ENCODE data around the gene GPC4. TPM values are rescaled to one million over a fixed set of nuclear protein-coding genes. Genes with fewer than 3 reads are reported as not detected.
"Not testable (repeated sequence)": the region's sequence is repeated elsewhere in the genome, so short reads cannot be mapped to it uniquely, and the experiment has no call there.

The GPC4 gene
- total RNA-seq, 1 donor from 2014 or later = 15.6 TPM

DNA sequence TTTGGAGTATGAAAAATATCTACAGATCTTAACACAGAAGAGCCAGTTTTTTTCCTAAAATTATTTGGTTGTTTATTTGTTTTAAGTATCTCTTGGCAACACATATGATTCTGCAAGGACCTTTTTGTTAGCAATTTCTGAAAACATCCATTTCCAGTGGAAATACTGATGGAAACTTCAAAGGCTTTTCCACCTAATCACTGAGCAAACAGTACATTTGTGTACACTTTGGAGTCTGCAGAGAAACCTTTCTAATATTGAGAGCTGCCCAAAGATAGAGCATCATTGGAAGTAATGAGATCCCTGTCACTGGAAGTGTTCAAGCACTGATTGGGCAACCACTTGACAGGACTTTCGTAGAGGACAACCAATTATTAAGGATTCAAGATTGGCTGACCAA is 127.4 kb downstream of the GPC4 start:
- Mint-ChIP-seq H3K36me3 (ENCODE audit: low read depth, unreplicated experiment) (no peaks in the 10 kb centered on the region), H3K27ac (ENCODE audit: unreplicated experiment) (no peak overlapping the region), H3K4me3 (ENCODE audit: unreplicated experiment) (no peak overlapping the region), H3K9me3 (ENCODE audit: unreplicated experiment) (no peaks in the 10 kb centered on the region), H3K4me1 (ENCODE audit: unreplicated experiment) (no peaks in the 10 kb centered on the region), H3K27me3 (ENCODE audit: unreplicated experiment) (no peaks in the 10 kb centered on the region)
- no peak for DNase-seq (ENCODE audit: low spot score)
- TF ChIP-seq, protein P1, sequence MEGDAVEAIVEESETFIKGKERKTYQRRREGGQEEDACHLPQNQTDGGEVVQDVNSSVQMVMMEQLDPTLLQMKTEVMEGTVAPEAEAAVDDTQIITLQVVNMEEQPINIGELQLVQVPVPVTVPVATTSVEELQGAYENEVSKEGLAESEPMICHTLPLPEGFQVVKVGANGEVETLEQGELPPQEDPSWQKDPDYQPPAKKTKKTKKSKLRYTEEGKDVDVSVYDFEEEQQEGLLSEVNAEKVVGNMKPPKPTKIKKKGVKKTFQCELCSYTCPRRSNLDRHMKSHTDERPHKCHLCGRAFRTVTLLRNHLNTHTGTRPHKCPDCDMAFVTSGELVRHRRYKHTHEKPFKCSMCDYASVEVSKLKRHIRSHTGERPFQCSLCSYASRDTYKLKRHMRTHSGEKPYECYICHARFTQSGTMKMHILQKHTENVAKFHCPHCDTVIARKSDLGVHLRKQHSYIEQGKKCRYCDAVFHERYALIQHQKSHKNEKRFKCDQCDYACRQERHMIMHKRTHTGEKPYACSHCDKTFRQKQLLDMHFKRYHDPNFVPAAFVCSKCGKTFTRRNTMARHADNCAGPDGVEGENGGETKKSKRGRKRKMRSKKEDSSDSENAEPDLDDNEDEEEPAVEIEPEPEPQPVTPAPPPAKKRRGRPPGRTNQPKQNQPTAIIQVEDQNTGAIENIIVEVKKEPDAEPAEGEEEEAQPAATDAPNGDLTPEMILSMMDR (IDR thresholded peaks at IDR 0.05; ENCODE audit: unreplicated experiment) = no peak

DNA sequence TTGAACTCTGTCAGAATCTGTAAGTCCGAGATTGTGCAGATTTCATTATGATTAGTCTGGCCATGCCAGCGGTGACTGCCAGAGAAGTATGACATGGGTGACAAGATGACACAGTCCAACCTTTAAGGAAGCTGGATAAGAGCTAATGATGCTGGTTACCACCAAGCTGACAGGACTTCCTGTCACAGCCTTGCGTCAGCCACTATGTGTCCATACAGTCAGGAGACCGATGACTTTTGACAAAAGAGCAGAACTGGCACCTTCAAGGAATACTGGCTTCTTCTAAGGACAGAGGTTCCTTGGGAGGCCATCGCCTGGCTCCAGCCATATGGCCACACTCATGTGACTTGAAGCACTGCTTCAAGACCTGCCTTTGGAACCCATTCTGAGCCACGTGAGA is 129.9 kb downstream of the GPC4 start:
- Mint-ChIP-seq H3K4me3 (ENCODE audit: unreplicated experiment) (no peak overlapping the region), H3K4me1 (ENCODE audit: unreplicated experiment) (no peaks in the 10 kb centered on the region), H3K27ac (ENCODE audit: unreplicated experiment) (no peak overlapping the region), H3K9me3 (ENCODE audit: unreplicated experiment) (no peaks in the 10 kb centered on the region), H3K27me3 (ENCODE audit: unreplicated experiment) (peaks cover 2% of the 10 kb centered on the region), H3K36me3 (ENCODE audit: low read depth, unreplicated experiment) (no peaks in the 10 kb centered on the region)
- no peak for DNase-seq (ENCODE audit: low spot score)
- TF ChIP-seq, protein P1 (IDR thresholded peaks at IDR 0.05; ENCODE audit: unreplicated experiment) = no peak

DNA sequence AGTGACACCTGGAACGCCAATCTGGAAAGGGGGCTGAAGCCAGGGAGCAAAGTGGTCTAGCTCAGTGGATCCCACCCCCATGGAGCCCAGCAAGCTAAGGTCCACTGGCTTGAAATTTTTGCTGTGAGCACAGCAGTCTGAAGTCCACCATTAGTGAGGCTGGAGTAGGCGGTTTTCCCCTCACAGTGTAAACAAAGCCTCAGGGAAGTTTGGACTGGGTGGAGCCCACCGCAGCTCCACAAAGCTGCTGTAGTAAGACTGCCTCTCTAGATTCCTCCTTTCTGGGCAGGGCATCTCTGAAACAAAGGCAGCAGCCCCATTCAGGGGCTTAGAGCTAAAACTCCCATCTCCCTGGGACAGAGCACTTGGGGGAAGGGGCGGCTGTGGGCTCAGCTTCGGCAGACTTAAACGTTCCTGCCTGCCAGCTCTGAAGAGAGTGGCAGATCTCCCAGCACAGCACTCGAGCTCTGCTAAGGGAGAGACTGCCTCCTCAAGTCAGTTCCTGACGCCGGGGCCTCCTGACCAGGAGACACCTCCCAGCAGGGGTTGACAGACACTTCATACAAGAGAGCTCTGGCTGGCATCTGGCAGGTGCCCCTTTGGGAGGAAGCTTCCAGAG is 136.1 kb downstream of the GPC4 start:
- DNase-seq (ENCODE audit: low spot score); H3K4me3 Mint-ChIP-seq (ENCODE audit: unreplicated experiment); H3K27me3 Mint-ChIP-seq (ENCODE audit: unreplicated experiment); H3K9me3 Mint-ChIP-seq (ENCODE audit: unreplicated experiment); H3K27ac Mint-ChIP-seq (ENCODE audit: unreplicated experiment); H3K4me1 Mint-ChIP-seq (ENCODE audit: unreplicated experiment); H3K36me3 Mint-ChIP-seq (ENCODE audit: low read depth, unreplicated experiment): not testable (repeated sequence)

DNA sequence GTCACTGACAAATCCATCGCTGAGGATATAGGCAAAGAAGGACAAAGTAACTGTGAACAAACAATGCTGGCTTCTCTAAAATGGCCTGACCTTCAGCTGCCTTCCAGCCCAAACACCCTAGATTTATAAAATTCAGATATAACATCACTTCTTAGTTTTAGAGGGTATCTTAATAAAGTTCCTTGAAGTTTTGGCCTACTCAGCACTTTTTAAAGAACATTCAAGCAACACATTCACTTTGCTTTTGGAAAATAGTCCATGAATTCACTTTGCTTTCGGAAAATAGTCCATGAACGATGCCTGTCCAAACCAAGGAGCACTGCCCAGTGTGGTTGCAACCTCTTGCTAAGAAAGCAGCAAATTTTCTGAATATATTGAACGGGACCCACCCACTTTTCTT is 142.1 kb downstream of the GPC4 start:
- Mint-ChIP-seq H3K27me3 (ENCODE audit: unreplicated experiment) (no peaks in the 10 kb centered on the region), H3K36me3 (ENCODE audit: low read depth, unreplicated experiment) (no peaks in the 10 kb centered on the region), H3K4me3 (ENCODE audit: unreplicated experiment) (no peak overlapping the region), H3K9me3 (ENCODE audit: unreplicated experiment) (no peaks in the 10 kb centered on the region), H3K27ac (ENCODE audit: unreplicated experiment) (no peak overlapping the region), H3K4me1 (ENCODE audit: unreplicated experiment) (no peaks in the 10 kb centered on the region)
- TF ChIP-seq, protein P1 (IDR thresholded peaks at IDR 0.05; ENCODE audit: unreplicated experiment) = no peak
- DNase-seq (ENCODE audit: low spot score) = no peak

DNA sequence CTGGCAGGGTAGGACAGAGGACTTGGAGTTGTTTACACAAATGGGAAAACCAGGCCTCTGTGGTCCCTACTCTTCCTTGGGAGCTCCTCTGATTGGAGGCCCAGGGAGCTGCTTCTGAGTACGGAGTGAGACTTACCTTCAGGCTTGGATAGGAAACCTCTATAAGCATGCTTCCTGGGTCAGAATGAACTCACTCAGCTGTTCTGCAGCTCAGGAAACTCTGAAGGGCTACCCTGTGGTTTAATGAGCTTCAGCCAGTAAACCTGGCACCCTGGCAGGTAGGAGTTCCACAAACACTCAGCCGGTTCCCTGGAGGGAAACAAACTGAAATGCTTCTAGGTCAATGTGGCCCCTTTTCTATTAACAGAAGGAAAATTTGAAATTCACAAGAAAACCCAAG is 146.1 kb downstream of the GPC4 start:
- no peak overlapping the region for H3K4me3 Mint-ChIP-seq (ENCODE audit: unreplicated experiment)
- TF ChIP-seq, protein P1 (IDR thresholded peaks at IDR 0.05; ENCODE audit: unreplicated experiment) = no peak
- H3K9me3 Mint-ChIP-seq (ENCODE audit: unreplicated experiment) = no peaks in the 10 kb centered on the region
- no peak overlapping the region for H3K27ac Mint-ChIP-seq (ENCODE audit: unreplicated experiment)
- H3K4me1 Mint-ChIP-seq (ENCODE audit: unreplicated experiment) = no peaks in the 10 kb centered on the region
- DNase-seq (ENCODE audit: low spot score) = no peak
- H3K36me3 Mint-ChIP-seq (ENCODE audit: low read depth, unreplicated experiment) = no peaks in the 10 kb centered on the region
- H3K27me3 Mint-ChIP-seq (ENCODE audit: unreplicated experiment) = no peaks in the 10 kb centered on the region

Measured in endothelial cell (in vitro differentiated cells).